ENCODE data around the gene SENP3.

DNA sequence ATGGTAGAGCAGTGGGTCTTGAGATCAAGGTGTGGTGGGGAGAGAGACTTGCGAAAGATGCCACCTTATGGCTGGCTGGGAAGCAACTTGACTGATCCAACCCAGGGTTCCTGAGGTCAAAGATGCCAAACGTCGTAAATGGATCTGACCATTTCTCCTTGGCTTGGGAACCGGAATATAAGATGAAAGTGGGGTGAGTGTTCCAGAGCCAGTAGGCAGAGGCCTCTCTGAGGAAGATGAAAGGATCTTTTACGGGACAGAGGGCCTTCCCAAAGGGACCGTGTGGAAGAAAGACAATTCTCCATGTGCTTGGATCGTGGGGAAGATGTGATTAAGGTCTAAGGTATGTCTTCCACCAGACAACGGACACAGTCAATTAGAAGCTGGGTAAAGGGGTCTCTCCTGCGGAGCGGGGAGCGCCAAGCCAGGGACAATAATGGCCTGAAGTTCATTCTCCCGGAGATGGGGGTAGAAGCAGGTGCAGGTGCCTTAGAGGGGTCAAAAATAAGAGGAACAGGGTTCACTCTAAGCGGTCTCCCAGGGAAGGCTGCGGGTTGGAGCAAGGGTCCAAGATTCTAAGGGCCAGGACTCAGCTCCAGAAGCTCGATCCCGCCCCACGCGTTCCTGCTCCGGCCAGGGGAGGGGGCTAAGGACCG is 52.2 kb downstream of the SENP3 start:
- TF ChIP-seq, protein P1, sequence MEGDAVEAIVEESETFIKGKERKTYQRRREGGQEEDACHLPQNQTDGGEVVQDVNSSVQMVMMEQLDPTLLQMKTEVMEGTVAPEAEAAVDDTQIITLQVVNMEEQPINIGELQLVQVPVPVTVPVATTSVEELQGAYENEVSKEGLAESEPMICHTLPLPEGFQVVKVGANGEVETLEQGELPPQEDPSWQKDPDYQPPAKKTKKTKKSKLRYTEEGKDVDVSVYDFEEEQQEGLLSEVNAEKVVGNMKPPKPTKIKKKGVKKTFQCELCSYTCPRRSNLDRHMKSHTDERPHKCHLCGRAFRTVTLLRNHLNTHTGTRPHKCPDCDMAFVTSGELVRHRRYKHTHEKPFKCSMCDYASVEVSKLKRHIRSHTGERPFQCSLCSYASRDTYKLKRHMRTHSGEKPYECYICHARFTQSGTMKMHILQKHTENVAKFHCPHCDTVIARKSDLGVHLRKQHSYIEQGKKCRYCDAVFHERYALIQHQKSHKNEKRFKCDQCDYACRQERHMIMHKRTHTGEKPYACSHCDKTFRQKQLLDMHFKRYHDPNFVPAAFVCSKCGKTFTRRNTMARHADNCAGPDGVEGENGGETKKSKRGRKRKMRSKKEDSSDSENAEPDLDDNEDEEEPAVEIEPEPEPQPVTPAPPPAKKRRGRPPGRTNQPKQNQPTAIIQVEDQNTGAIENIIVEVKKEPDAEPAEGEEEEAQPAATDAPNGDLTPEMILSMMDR (optimal IDR thresholded peaks at IDR 0.05 in 1 of 3, IDR thresholded peaks at IDR 0.05 in 1 of 3, conservative IDR thresholded peaks at IDR 0.05 in 1 of 3; ENCODE audit: extremely low read depth in 1 of 3, insufficient read depth in 2 of 3, low read length in 3 of 3), result peak in 1 of 3 experiments; percentile 43
- no peak for TF ChIP-seq EZH2 (IDR thresholded peaks at IDR 0.05; ENCODE audit: low read length)
